Tongue (tissue), 2 donors: ENCODE measurements around the gene CFAP77. TPM values are rescaled to one million over a fixed set of nuclear protein-coding genes. Genes with fewer than 3 reads are reported as not detected.
A peak's percentile ranks its signal among the peaks of the same experiment; 100 is the strongest.
"Not testable (repeated sequence)": the region's sequence is repeated elsewhere in the genome, so short reads cannot be mapped to it uniquely, and the experiment has no call there.

Experiments
- DNase-seq: peaks from one replicate; pipeline ENCODE4 v3.0.0-alpha.2; 2015
- total RNA-seq: library from RNA; depleted of rRNA; stranded (reverse); fragments of >200 nt; gene quantifications from one replicate; pipeline ENCODE4 v1.2.3, GENCODE V29; 2014

The CFAP77 gene
- total RNA-seq, 1 donor from 2014 or later: not detected

GRCh38 chr9:132547976-132548730 lies 138.1 kb downstream of the CFAP77 start:
- DNase-seq: no peak

- DNase-seq: no peak
Measured at GRCh38 chr9:132548751-132549640, 139.0 kb downstream of the CFAP77 start.

GRCh38 chr9:132551556-132551955 lies 141.5 kb downstream of the CFAP77 start:
- no peak for DNase-seq

GRCh38 chr9:132552041-132552440 lies 142.0 kb downstream of the CFAP77 start:
- DNase-seq: no peak

GRCh38 chr9:132554755-132555154 lies 144.7 kb downstream of the CFAP77 start:
- DNase-seq: no peak

- DNase-seq: peak; percentile 17
Measured at GRCh38 chr9:132555528-132555927, 145.5 kb downstream of the CFAP77 start.

- no peak for DNase-seq
Measured at GRCh38 chr9:132556235-132556634, 146.2 kb downstream of the CFAP77 start.

GRCh38 chr9:132556714-132557113 lies 146.7 kb downstream of the CFAP77 start:
- no peak for DNase-seq

GRCh38 chr9:132557159-132557558 lies 147.1 kb downstream of the CFAP77 start:
- DNase-seq: no peak

- no peak for DNase-seq
Measured at GRCh38 chr9:132559711-132560110, 149.7 kb downstream of the CFAP77 start.

GRCh38 chr9:132560616-132561202 lies 150.7 kb downstream of the CFAP77 start:
- DNase-seq: peak; percentile 23

- DNase-seq: no peak
Measured at GRCh38 chr9:132562306-132562573, 152.2 kb downstream of the CFAP77 start.

- DNase-seq: no peak
Measured at GRCh38 chr9:132564526-132564925, 154.5 kb downstream of the CFAP77 start.

- not testable (repeated sequence) for DNase-seq
Measured at GRCh38 chr9:132568787-132569186, 158.8 kb downstream of the CFAP77 start.

GRCh38 chr9:132571806-132572600 lies 162.0 kb downstream of the CFAP77 start:
- no peak for DNase-seq

- no peak for DNase-seq
Measured at GRCh38 chr9:132572921-132573320, 162.9 kb downstream of the CFAP77 start.

GRCh38 chr9:132575005-132575609 lies 165.1 kb downstream of the CFAP77 start:
- peak; percentile 80 for DNase-seq

GRCh38 chr9:132575811-132576210 lies 165.8 kb downstream of the CFAP77 start:
- no peak for DNase-seq

GRCh38 chr9:132577119-132577518 lies 167.1 kb downstream of the CFAP77 start:
- no peak for DNase-seq

GRCh38 chr9:132578367-132578932 lies 168.4 kb downstream of the CFAP77 start:
- DNase-seq: no peak

- DNase-seq: no peak
Measured at GRCh38 chr9:132579427-132579798, 169.4 kb downstream of the CFAP77 start.
